Gastrocnemius medialis (tissue), 4 donors: ENCODE data around the gene ITGB7.

Source experiments
- POLR2A ChIP-seq, 2 donors: fragments of 450-650 bp; IDR thresholded peaks; one replicate each; pipeline ENCODE4 v1.6.1; 2017; ENCODE audit warnings: antibody characterized with exemption in 2 of 2, mild to moderate bottlenecking in 2 of 2, moderate library complexity in 2 of 2
- TF ChIP-seq, protein P1 (sequence below), 5 experiments: fragments of 450-650 bp in 3 of 5; fragments of 200-600 bp in 2 of 5; sonication (generic) in 2 of 5; IDR thresholded peaks in 4 of 5; conservative IDR thresholded peaks in 1 of 5; 1 replicate in 4 of 5; 2 replicates in 1 of 5; pipeline ENCODE4 v1.5.1; 2016 to 2019; ENCODE audit warnings: antibody characterized with exemption in 5 of 5, mild to moderate bottlenecking in 3 of 5, moderate library complexity in 3 of 5

DNA sequence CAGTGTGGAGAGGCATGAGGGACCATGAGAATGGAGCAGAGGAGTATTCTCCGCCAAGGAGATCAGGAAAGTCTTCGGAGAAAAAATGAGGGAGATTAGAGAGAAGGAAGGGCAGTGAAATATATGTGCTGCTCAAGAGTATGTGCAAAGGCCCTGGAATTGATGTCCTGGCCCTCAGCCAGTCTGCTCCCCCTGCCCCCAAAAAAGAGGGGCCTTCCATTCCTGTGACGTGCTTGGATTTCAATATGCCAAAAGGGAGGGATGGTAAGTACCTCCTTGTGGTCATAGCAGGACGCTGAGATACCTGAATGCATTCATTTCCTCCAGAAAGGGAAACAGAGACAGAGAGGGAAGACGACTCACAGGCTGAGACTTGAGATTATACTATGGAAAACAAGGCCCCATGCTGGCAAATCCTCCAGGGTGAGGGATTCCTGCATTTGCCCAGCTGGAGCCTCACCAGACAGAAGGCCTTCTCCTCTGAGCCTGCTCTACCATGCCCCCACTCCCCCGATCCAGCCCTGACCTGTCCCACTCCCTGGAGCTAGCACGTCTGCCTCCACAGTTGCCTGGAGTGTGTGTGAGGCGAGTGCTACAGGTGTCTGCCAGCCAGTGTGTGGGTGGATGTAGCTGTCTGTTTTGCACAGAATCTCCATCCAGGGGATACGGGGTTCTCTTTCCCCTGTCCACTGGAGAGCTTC, 28.8 kb upstream of the ITGB7 start:
- no peak for TF ChIP-seq POLR2A (IDR thresholded peaks at IDR 0.05)
- TF ChIP-seq, protein P1, sequence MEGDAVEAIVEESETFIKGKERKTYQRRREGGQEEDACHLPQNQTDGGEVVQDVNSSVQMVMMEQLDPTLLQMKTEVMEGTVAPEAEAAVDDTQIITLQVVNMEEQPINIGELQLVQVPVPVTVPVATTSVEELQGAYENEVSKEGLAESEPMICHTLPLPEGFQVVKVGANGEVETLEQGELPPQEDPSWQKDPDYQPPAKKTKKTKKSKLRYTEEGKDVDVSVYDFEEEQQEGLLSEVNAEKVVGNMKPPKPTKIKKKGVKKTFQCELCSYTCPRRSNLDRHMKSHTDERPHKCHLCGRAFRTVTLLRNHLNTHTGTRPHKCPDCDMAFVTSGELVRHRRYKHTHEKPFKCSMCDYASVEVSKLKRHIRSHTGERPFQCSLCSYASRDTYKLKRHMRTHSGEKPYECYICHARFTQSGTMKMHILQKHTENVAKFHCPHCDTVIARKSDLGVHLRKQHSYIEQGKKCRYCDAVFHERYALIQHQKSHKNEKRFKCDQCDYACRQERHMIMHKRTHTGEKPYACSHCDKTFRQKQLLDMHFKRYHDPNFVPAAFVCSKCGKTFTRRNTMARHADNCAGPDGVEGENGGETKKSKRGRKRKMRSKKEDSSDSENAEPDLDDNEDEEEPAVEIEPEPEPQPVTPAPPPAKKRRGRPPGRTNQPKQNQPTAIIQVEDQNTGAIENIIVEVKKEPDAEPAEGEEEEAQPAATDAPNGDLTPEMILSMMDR (IDR thresholded peaks at IDR 0.05 in 4 of 5, conservative IDR thresholded peaks at IDR 0.05 in 1 of 5): no peak
